ENCODE measurements around the gene RCN1. TPM values are rescaled to one million over a fixed set of nuclear protein-coding genes. Genes with fewer than 3 reads are reported as not detected.

Gene RCN1
- total RNA-seq, 1 experiment from 2014 or later, result 412 TPM

GRCh38 chr11:32121012-32121411 is 30.1 kb downstream of the RCN1 start:
- DNase-seq (ENCODE audit: low spot score), result no peak
- ChIA-PET POLR2A (ENCODE audit: low non-redundant PET) (interaction anchor here (0.6 kb wide), 1 partner anchor 32 kb away, joined by 5 read pairs; no protein-coding TSS in a partner anchor), CTCF (no interaction called here)
- TF ChIP-seq, protein P1, sequence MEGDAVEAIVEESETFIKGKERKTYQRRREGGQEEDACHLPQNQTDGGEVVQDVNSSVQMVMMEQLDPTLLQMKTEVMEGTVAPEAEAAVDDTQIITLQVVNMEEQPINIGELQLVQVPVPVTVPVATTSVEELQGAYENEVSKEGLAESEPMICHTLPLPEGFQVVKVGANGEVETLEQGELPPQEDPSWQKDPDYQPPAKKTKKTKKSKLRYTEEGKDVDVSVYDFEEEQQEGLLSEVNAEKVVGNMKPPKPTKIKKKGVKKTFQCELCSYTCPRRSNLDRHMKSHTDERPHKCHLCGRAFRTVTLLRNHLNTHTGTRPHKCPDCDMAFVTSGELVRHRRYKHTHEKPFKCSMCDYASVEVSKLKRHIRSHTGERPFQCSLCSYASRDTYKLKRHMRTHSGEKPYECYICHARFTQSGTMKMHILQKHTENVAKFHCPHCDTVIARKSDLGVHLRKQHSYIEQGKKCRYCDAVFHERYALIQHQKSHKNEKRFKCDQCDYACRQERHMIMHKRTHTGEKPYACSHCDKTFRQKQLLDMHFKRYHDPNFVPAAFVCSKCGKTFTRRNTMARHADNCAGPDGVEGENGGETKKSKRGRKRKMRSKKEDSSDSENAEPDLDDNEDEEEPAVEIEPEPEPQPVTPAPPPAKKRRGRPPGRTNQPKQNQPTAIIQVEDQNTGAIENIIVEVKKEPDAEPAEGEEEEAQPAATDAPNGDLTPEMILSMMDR (conservative IDR thresholded peaks at IDR 0.05; ENCODE audit: low read depth, low read length), result no peak
- Histone ChIP-seq H3K4me3 (ENCODE audit: low read depth, low read length, poor library complexity, severe bottlenecking) (no peak overlapping the region), H3K36me3 (ENCODE audit: insufficient read depth, low read length, poor library complexity, severe bottlenecking) (no peaks in the 10 kb centered on the region), H3K4me1 (ENCODE audit: insufficient read depth, low read length, poor library complexity, severe bottlenecking) (no peaks in the 10 kb centered on the region), H3K27ac (ENCODE audit: low read depth, low read length, poor library complexity, severe bottlenecking) (no peak overlapping the region), H3K27me3 (replicated peaks; ENCODE audit: insufficient read depth, low read depth, low read length, poor library complexity) (peaks cover 10% of the 10 kb centered on the region), H3K9me3 (ENCODE audit: low read depth, low read length, poor library complexity, severe bottlenecking) (no peaks in the 10 kb centered on the region)
- intact Hi-C loops (cut with micrococcal nuclease; ENCODE audit: unreplicated experiment), result no loop called here
- BruUV-seq (replicated peaks), result no TSS peak

GRCh38 chr11:32122200-32122599 is 31.3 kb downstream of the RCN1 start:
- H3K27ac ChIP-seq (ENCODE audit: low read depth, low read length, poor library complexity, severe bottlenecking), result no peak overlapping the region
- TF ChIP-seq, protein P1 (conservative IDR thresholded peaks at IDR 0.05; ENCODE audit: low read depth, low read length), result no peak
- no peak for TF ChIP-seq EZH2 (IDR thresholded peaks at IDR 0.05; ENCODE audit: borderline replicate concordance, low read depth, low read length, poor library complexity, severe bottlenecking)
- H3K27me3 ChIP-seq (replicated peaks; ENCODE audit: insufficient read depth, low read depth, low read length, poor library complexity), result peaks cover 14% of the 10 kb centered on the region
- no peak for DNase-seq (ENCODE audit: low spot score)
- POLR2A ChIA-PET (ENCODE audit: low non-redundant PET), result interaction anchor here (0.6 kb wide), 1 partner anchor 20 kb away, joined by 3 read pairs; no protein-coding TSS in a partner anchor
- H3K36me3 ChIP-seq (ENCODE audit: insufficient read depth, low read length, poor library complexity, severe bottlenecking), result no peaks in the 10 kb centered on the region
- no peak overlapping the region for H3K4me3 ChIP-seq (ENCODE audit: low read depth, low read length, poor library complexity, severe bottlenecking)
- no peaks in the 10 kb centered on the region for H3K9me3 ChIP-seq (ENCODE audit: low read depth, low read length, poor library complexity, severe bottlenecking)
- H3K4me1 ChIP-seq (ENCODE audit: insufficient read depth, low read length, poor library complexity, severe bottlenecking), result no peaks in the 10 kb centered on the region
- CTCF ChIA-PET, result no interaction called here
- intact Hi-C loops (cut with micrococcal nuclease; ENCODE audit: unreplicated experiment), result no loop called here
- BruUV-seq (replicated peaks), result no TSS peak

DNA sequence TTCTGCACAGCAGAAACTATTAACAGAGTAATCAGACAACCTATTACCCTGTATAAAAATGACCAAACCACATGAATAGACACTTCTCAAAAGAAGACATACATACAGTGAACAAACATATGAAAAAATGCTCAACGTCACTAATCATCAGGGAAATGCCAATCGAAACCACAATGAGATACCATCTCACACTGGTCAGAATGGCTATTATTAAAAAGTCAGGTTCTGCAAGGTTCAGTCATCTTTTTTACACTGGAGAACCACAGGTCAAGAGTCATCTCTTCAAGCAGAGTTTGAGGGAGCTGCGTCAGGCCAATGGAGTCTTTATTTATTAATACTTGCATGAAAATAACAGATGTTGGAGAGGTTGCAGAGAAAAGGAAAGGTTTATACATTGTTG is 40.4 kb downstream of the RCN1 start:
- Histone ChIP-seq H3K4me3 (ENCODE audit: low read depth, low read length, poor library complexity, severe bottlenecking) (no peak overlapping the region), H3K4me1 (ENCODE audit: insufficient read depth, low read length, poor library complexity, severe bottlenecking) (no peaks in the 10 kb centered on the region), H3K27ac (ENCODE audit: low read depth, low read length, poor library complexity, severe bottlenecking) (no peak overlapping the region), H3K27me3 (replicated peaks; ENCODE audit: insufficient read depth, low read depth, low read length, poor library complexity) (peaks cover 37% of the 10 kb centered on the region), H3K36me3 (ENCODE audit: insufficient read depth, low read length, poor library complexity, severe bottlenecking) (no peaks in the 10 kb centered on the region), H3K9me3 (ENCODE audit: low read depth, low read length, poor library complexity, severe bottlenecking) (peaks cover 12% of the 10 kb centered on the region)
- no peak for TF ChIP-seq EZH2 (IDR thresholded peaks at IDR 0.05; ENCODE audit: borderline replicate concordance, low read depth, low read length, poor library complexity, severe bottlenecking)
- TF ChIP-seq, protein P1 (conservative IDR thresholded peaks at IDR 0.05; ENCODE audit: low read depth, low read length), result no peak
- intact Hi-C loops (cut with micrococcal nuclease; ENCODE audit: unreplicated experiment), result no loop called here
- ChIA-PET CTCF (no interaction called here), POLR2A (ENCODE audit: low non-redundant PET) (interaction anchor here (0.6 kb wide), 1 partner anchor 15 kb away, joined by 6 read pairs; no protein-coding TSS in a partner anchor)
- no peak for DNase-seq (ENCODE audit: low spot score)
- BruUV-seq (replicated peaks), result no TSS peak
